Liver (tissue), 9 donors: ENCODE results near the gene FAM13C. TPM values are rescaled to one million over a fixed set of nuclear protein-coding genes. Genes with fewer than 3 reads are reported as not detected.
A peak's percentile ranks its signal among the peaks of the same experiment; 100 is the strongest.

ENCODE experiments used
- DNase-seq: peaks from one replicate; pipeline ENCODE4 v3.0.0-alpha.2; 2017; ENCODE audit warnings: low spot score
- H3K27ac ChIP-seq, 2 donors: one replicate each; pipeline ENCODE4 v1.7.0; 2013; ENCODE audit warnings: inconsistent platforms in 2 of 2, low read length in 2 of 2, control low read depth in 1 of 2, low read depth in 1 of 2, mild to moderate bottlenecking in 1 of 2
- H3K27me3 ChIP-seq, 4 donors: one replicate each; pipeline versions ENCODE4 v1.6.1 to v1.7.0; 2013; ENCODE audit warnings: low read length in 3 of 4, inconsistent platforms in 1 of 4, mild to moderate bottlenecking in 1 of 4, moderate library complexity in 1 of 4; ENCODE audit not compliant: control insufficient read depth in 4 of 4, insufficient read depth in 4 of 4
- H3K36me3 ChIP-seq, 4 donors: one replicate each; pipeline versions ENCODE4 v1.6.1 to v1.7.0; 2013; ENCODE audit warnings: low read length in 3 of 4, mild to moderate bottlenecking in 3 of 4, low read depth in 1 of 4, moderate library complexity in 1 of 4; ENCODE audit not compliant: control insufficient read depth in 4 of 4, insufficient read depth in 3 of 4
- H3K4me1 ChIP-seq, 4 donors: one replicate each; pipeline versions ENCODE4 v1.6.1 to v1.7.0; 2013; ENCODE audit warnings: low read length in 3 of 4, mild to moderate bottlenecking in 3 of 4, moderate library complexity in 1 of 4; ENCODE audit not compliant: control insufficient read depth in 4 of 4, insufficient read depth in 4 of 4
- H3K4me3 ChIP-seq, 3 donors: one replicate each; pipeline versions ENCODE4 v1.6.1 to v1.7.0; 2013; ENCODE audit warnings: low read length in 3 of 3, control low read depth in 1 of 3, low read depth in 1 of 3, mild to moderate bottlenecking in 1 of 3
- H3K9ac ChIP-seq, 2 donors: one replicate each; pipeline ENCODE4 v1.7.0; 2013; ENCODE audit warnings: low read length in 2 of 2, mild to moderate bottlenecking in 2 of 2, moderate library complexity in 2 of 2, control low read depth in 1 of 2, low read depth in 1 of 2
- H3K9me3 ChIP-seq, 4 donors: one replicate each; pipeline versions ENCODE4 v1.6.1 to v1.7.0; 2013; ENCODE audit warnings: low read length in 3 of 4; ENCODE audit not compliant: control insufficient read depth in 4 of 4
- EGR1 ChIP-seq, 2 donors: IDR thresholded peaks; 2 replicates each; pipeline ENCODE4 v1.6.1; 2016 to 2018; ENCODE audit warnings: antibody characterized with exemption in 2 of 2, low read depth in 2 of 2
- FOXA1 ChIP-seq: IDR thresholded peaks from 2 replicates; pipeline ENCODE4 v1.6.1; 2016; ENCODE audit warnings: antibody characterized with exemption
- FOXA2 ChIP-seq: IDR thresholded peaks from 2 replicates; pipeline ENCODE4 v1.6.1; 2016; ENCODE audit warnings: antibody characterized with exemption
- GABPA ChIP-seq, 2 donors: IDR thresholded peaks in 1 of 2; conservative IDR thresholded peaks in 1 of 2; 2 replicates each; pipeline ENCODE4 v1.6.1; 2016; ENCODE audit warnings: antibody characterized with exemption in 2 of 2, mild to moderate bottlenecking in 1 of 2, moderate library complexity in 1 of 2
- HNF4A ChIP-seq, 2 donors: conservative IDR thresholded peaks; 2 replicates each; pipeline ENCODE4 v1.6.1; 2016; ENCODE audit warnings: antibody characterized with exemption in 2 of 2, mild to moderate bottlenecking in 2 of 2
- HNF4G ChIP-seq: IDR thresholded peaks from 2 replicates; pipeline ENCODE4 v1.6.1; 2016; ENCODE audit warnings: antibody characterized with exemption
- NR2F2 ChIP-seq: IDR thresholded peaks from 2 replicates; pipeline ENCODE4 v1.6.1; 2016; ENCODE audit warnings: antibody characterized with exemption
- RAD21 ChIP-seq, 2 donors: IDR thresholded peaks; 2 replicates each; pipeline ENCODE4 v1.6.1; 2016; ENCODE audit warnings: antibody characterized with exemption in 2 of 2, mild to moderate bottlenecking in 2 of 2
- RXRA ChIP-seq, 2 donors: IDR thresholded peaks; 2 replicates each; pipeline ENCODE4 v1.6.1; 2017 to 2018; ENCODE audit warnings: antibody characterized with exemption in 2 of 2, mild to moderate bottlenecking in 1 of 2
- SP1 ChIP-seq: IDR thresholded peaks from 2 replicates; pipeline ENCODE4 v1.6.1; 2018; ENCODE audit warnings: antibody characterized with exemption, mild to moderate bottlenecking
- TAF1 ChIP-seq: conservative IDR thresholded peaks from 2 replicates; pipeline ENCODE4 v1.6.1; 2016; ENCODE audit warnings: antibody characterized with exemption, mild to moderate bottlenecking
- YY1 ChIP-seq: IDR thresholded peaks from 2 replicates; pipeline ENCODE4 v1.6.1; 2016; ENCODE audit warnings: antibody characterized with exemption, mild to moderate bottlenecking
- WGBS: extraction: QIAGEN DNeasy Blood & Tissue Kit; methylation state at CpG from one replicate; pipeline ENCODE4 v1.1.7; 2013; 5-methylcytosine and 5-hydroxymethylcytosine counted together
- polyA plus RNA-seq, 2 donors: library from polyadenylated mRNA; stranded (reverse) in 1 of 2; unstranded in 1 of 2; fragments of 200-250 nt in 1 of 2; fragments of >200 nt in 1 of 2; fragmentation: Nextera tagmentation in 1 of 2; extraction: Ambion mirVana in 1 of 2; gene quantifications; one replicate each; pipeline versions ENCODE4 v1.2.1 to v1.2.3, GENCODE V29; 2013 to 2015
- total RNA-seq, 2 donors: library from RNA; depleted of rRNA; stranded (reverse); fragments of >200 nt; gene quantifications; one replicate each; pipeline ENCODE4 v1.2.3, GENCODE V29; 2014
- TF ChIP-seq, protein P1 (sequence below): IDR thresholded peaks from 2 replicates; pipeline ENCODE4 v1.6.1; 2016; ENCODE audit warnings: antibody characterized with exemption
- TF ChIP-seq, protein P2 (sequence below): IDR thresholded peaks from 2 replicates; pipeline ENCODE4 v1.6.1; 2016; ENCODE audit warnings: antibody characterized with exemption, mild to moderate bottlenecking
- TF ChIP-seq, protein P3 (sequence below): IDR thresholded peaks from 2 replicates; pipeline ENCODE4 v1.6.1; 2016; ENCODE audit warnings: antibody characterized with exemption
- TF ChIP-seq, protein P4 (sequence below): IDR thresholded peaks from 2 replicates; pipeline ENCODE4 v1.6.1; 2016; ENCODE audit warnings: antibody characterized with exemption
- TF ChIP-seq, protein P5 (sequence below): fragments of 150-350 bp; IDR thresholded peaks from 2 replicates; pipeline ENCODE4 v1.5.1; 2017; ENCODE audit warnings: improper control_type of control experiment, low read depth, low read length; ENCODE audit not compliant: missing input control
- donor health status: healthy.
- donor health status: healthy.
- donor health status: healthy.
- donor health status: healthy.
- donor health status: healthy.

FAM13C gene
- total and polyA plus RNA-seq, 4 donors, result 0.87 to 2.4 (median 2.1) TPM

DNA sequence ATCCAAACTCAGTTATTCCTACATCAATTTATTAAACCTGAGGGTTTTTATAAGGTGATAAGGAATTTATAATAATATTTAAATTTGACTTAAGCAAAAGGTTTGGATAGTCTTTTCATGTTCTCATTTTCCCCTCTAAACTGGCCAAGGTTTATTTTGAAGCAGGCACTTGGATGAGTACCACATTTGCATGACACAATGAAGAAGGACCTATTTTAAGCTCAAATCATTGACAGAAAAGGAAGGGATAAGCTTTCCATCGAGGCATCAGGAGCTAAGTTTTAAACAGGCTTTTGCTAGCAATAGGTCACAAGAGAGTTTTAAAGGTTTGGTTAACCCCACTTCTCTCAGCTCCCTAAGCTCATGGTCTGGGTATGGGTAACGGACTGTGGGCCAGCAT is 28.7 kb upstream of the FAM13C start:
- Histone ChIP-seq H3K9me3 (no peaks in the 10 kb centered on the region), H3K27ac (no peak overlapping the region), H3K27me3 (no peaks in the 10 kb centered on the region), H3K9ac (no peak overlapping the region), H3K4me3 (no peak overlapping the region), H3K36me3 (no peaks in the 10 kb centered on the region), H3K4me1 (peaks cover 0 to 2% (median 0%) of the 10 kb centered on the region in 4 donors)
- DNase-seq, result no peak
- 71% methylated on average over 2 of the region's 2 CpGs for WGBS
- no peak for TF ChIP-seq NR2F2
- TF ChIP-seq HNF4A (conservative IDR thresholded peaks at IDR 0.05), result no peak
- no peak for TF ChIP-seq FOXA1
- TF ChIP-seq, protein P1, sequence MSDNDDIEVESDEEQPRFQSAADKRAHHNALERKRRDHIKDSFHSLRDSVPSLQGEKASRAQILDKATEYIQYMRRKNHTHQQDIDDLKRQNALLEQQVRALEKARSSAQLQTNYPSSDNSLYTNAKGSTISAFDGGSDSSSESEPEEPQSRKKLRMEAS, result no peak
- TF ChIP-seq, protein P2, sequence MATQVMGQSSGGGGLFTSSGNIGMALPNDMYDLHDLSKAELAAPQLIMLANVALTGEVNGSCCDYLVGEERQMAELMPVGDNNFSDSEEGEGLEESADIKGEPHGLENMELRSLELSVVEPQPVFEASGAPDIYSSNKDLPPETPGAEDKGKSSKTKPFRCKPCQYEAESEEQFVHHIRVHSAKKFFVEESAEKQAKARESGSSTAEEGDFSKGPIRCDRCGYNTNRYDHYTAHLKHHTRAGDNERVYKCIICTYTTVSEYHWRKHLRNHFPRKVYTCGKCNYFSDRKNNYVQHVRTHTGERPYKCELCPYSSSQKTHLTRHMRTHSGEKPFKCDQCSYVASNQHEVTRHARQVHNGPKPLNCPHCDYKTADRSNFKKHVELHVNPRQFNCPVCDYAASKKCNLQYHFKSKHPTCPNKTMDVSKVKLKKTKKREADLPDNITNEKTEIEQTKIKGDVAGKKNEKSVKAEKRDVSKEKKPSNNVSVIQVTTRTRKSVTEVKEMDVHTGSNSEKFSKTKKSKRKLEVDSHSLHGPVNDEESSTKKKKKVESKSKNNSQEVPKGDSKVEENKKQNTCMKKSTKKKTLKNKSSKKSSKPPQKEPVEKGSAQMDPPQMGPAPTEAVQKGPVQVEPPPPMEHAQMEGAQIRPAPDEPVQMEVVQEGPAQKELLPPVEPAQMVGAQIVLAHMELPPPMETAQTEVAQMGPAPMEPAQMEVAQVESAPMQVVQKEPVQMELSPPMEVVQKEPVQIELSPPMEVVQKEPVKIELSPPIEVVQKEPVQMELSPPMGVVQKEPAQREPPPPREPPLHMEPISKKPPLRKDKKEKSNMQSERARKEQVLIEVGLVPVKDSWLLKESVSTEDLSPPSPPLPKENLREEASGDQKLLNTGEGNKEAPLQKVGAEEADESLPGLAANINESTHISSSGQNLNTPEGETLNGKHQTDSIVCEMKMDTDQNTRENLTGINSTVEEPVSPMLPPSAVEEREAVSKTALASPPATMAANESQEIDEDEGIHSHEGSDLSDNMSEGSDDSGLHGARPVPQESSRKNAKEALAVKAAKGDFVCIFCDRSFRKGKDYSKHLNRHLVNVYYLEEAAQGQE, result no peak
- TF ChIP-seq, protein P3, sequence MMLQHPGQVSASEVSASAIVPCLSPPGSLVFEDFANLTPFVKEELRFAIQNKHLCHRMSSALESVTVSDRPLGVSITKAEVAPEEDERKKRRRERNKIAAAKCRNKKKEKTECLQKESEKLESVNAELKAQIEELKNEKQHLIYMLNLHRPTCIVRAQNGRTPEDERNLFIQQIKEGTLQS, result no peak
- TF ChIP-seq HNF4G, result no peak
- TF ChIP-seq TAF1, result no peak
- TF ChIP-seq, protein P4, sequence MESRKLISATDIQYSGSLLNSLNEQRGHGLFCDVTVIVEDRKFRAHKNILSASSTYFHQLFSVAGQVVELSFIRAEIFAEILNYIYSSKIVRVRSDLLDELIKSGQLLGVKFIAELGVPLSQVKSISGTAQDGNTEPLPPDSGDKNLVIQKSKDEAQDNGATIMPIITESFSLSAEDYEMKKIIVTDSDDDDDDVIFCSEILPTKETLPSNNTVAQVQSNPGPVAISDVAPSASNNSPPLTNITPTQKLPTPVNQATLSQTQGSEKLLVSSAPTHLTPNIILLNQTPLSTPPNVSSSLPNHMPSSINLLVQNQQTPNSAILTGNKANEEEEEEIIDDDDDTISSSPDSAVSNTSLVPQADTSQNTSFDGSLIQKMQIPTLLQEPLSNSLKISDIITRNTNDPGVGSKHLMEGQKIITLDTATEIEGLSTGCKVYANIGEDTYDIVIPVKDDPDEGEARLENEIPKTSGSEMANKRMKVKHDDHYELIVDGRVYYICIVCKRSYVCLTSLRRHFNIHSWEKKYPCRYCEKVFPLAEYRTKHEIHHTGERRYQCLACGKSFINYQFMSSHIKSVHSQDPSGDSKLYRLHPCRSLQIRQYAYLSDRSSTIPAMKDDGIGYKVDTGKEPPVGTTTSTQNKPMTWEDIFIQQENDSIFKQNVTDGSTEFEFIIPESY, result no peak
- no peak for TF ChIP-seq GABPA (IDR thresholded peaks at IDR 0.05 in 1 of 2, conservative IDR thresholded peaks at IDR 0.05 in 1 of 2)
- TF ChIP-seq YY1, result no peak
- no peak for TF ChIP-seq EGR1 (IDR thresholded peaks at IDR 0.05; ENCODE audit: low read depth in 2 of 2)
- TF ChIP-seq FOXA2, result no peak
- no peak for TF ChIP-seq RAD21 (IDR thresholded peaks at IDR 0.05)
- no peak for TF ChIP-seq RXRA (IDR thresholded peaks at IDR 0.05)
- no peak for TF ChIP-seq SP1
- TF ChIP-seq, protein P5, sequence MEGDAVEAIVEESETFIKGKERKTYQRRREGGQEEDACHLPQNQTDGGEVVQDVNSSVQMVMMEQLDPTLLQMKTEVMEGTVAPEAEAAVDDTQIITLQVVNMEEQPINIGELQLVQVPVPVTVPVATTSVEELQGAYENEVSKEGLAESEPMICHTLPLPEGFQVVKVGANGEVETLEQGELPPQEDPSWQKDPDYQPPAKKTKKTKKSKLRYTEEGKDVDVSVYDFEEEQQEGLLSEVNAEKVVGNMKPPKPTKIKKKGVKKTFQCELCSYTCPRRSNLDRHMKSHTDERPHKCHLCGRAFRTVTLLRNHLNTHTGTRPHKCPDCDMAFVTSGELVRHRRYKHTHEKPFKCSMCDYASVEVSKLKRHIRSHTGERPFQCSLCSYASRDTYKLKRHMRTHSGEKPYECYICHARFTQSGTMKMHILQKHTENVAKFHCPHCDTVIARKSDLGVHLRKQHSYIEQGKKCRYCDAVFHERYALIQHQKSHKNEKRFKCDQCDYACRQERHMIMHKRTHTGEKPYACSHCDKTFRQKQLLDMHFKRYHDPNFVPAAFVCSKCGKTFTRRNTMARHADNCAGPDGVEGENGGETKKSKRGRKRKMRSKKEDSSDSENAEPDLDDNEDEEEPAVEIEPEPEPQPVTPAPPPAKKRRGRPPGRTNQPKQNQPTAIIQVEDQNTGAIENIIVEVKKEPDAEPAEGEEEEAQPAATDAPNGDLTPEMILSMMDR, result no peak

DNA sequence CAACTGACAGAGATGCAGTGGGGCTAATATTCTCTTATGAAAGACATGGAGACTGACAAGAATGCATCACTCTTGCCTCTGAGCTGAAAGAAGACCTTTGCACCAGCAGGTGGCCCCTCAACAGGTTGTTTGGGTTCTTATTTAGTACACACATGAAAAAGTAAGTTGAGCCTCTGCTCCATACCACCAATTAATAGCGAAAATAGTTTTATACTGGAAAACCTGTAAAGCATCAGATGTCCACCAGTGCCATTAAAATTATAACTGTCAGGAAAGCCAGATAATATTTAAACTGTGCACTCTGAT is 26.3 kb upstream of the FAM13C start:
- DNase-seq, result no peak
- WGBS, result 93% methylated on average over 1 of the region's 1 CpG
- H3K27ac ChIP-seq, result no peak overlapping the region
- no peaks in the 10 kb centered on the region for H3K27me3 ChIP-seq
- TF ChIP-seq, protein P1, result no peak
- TF ChIP-seq HNF4A (conservative IDR thresholded peaks at IDR 0.05), result peak in 1 of 2 donors; percentile 37
- no peak overlapping the region for H3K4me3 ChIP-seq
- H3K9ac ChIP-seq, result no peak overlapping the region
- no peaks in the 10 kb centered on the region for H3K9me3 ChIP-seq
- H3K36me3 ChIP-seq, result no peaks in the 10 kb centered on the region
- H3K4me1 ChIP-seq, result peaks cover 0 to 6% (median 2%) of the 10 kb centered on the region in 4 donors
